Measurements from ENCODE around the gene IL7R. TPM values are rescaled to one million over a fixed set of nuclear protein-coding genes. Genes with fewer than 3 reads are reported as not detected.

The IL7R gene
- total and polyA plus RNA-seq, 2 of the 13 experiments (the other 11 are each of a cell fraction or from before 2014, with no cell fraction given) = not detected

DNA sequence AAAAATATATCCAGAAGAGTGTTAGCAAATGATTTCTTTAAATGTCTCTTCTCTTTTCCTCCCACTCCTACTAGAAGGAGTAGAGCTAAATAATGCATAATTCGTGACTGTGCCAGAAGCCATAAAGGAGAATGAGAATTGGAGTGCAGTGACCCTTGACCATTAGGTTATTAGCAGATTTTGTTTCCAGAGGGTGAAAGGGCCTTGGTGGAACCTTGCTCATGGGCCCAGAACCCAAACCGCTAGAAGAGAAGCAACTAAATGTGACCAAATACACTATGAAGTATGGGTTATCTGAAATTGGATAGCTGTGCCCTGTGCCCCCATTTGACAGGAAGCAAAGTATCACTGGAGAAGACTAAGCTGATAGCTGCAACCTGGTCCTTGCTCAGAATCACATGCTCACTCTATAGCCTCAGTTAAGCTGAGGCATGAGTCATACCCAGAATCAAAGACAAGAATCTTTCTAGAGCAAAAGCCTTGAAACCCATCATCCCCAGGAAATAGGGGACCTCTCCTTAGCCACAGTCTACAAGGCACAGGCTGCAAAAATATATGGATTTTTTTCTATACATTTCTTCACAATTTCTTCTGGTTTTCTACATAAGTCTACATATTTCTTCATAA, 45.5 kb downstream of the IL7R start:
- in situ Hi-C loops (cut with HindIII; ENCODE audit: extremely low pct_ligation_motif_present, low pct_unique_long_range_greater_than_20kb) = no loop called here
- TF ChIP-seq NBN (conservative IDR thresholded peaks at IDR 0.05) (no peak), ATF7 (IDR thresholded peaks at IDR 0.05) (no peak), ATF7 (CRISPR knock-in tag; IDR thresholded peaks at IDR 0.05) (no peak)
- Histone ChIP-seq H3K27me3 (ENCODE audit: control insufficient read depth in 1 of 2, insufficient read depth in 2 of 2, low read length in 2 of 2) (no peaks in the 10 kb centered on the region), H2AFZ (ENCODE audit: low read length) (no peak overlapping the region), H3K4me1 (ENCODE audit: insufficient read depth, low read length) (no peaks in the 10 kb centered on the region), H4K20me1 (ENCODE audit: insufficient read depth, low read length) (no peaks in the 10 kb centered on the region), H3K9ac (ENCODE audit: insufficient read depth, low read depth, low read length) (no peak overlapping the region), H3K9me3 (ENCODE audit: low read length) (no peaks in the 10 kb centered on the region), H3K4me2 (ENCODE audit: low read depth, low read length) (no peak overlapping the region), H3K27ac (ENCODE audit: extremely low read length, insufficient read depth, low read length) (no peak overlapping the region), H3K79me2 (ENCODE audit: insufficient read depth, low read length) (no peaks in the 10 kb centered on the region), H3K36me3 (replicated peaks in 1 of 2; ENCODE audit: control insufficient read depth in 1 of 2, insufficient read depth in 2 of 2, low read length in 2 of 2) (no peaks in the 10 kb centered on the region), H3K4me3 (replicated peaks in 1 of 3; ENCODE audit: insufficient read depth in 1 of 3, low read depth in 2 of 3, low read length in 3 of 3) (no peak overlapping the region)
- POLR2A ChIA-PET = no interaction called here
- ATAC-seq (no peak), FAIRE-seq (no peak), DNase-seq (ENCODE audit: low spot score) (no peak)
- CTCF ChIA-PET (ENCODE audit: low intra/inter-chr PET ratio, low total read pairs) = no interaction called here
- WGBS (ENCODE audit: low lambda C conversion rate) = 0% methylated on average over 2 of the region's 2 CpGs
- no TSS peak for BruUV-seq (replicated peaks)
- intact Hi-C loops (cut with micrococcal nuclease; ENCODE audit: unreplicated experiment) = no loop called here

DNA sequence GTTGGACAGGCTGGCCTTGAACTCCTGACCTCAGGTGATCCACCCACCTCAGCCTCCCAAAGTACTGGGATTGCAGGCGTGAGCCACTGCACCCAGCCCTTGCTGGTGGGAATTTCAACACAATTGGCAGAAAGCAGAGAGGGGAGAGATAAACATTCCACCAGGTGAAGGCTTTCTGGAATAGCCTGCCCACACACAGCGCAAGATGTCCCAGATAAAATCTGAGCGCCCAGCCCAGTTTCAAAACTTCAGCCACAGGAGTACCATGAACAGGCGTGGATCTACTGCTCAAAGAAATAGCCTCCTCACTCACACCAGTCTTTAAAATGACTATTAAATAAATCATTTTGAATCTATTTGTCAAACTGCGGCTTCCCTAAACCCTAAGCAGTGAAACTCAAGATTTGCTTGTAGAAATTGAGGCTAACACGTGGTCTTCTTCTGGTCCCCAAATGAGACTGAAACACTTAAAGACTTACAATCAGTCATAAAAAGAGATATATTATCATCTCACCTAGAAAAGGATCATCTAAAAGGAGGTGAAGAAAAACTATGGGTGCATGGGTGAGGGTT, 47.0 kb downstream of the IL7R start:
- Histone ChIP-seq H3K9ac (ENCODE audit: insufficient read depth, low read depth, low read length) (no peak overlapping the region), H3K36me3 (replicated peaks in 1 of 2; ENCODE audit: control insufficient read depth in 1 of 2, insufficient read depth in 2 of 2, low read length in 2 of 2) (no peaks in the 10 kb centered on the region), H3K79me2 (ENCODE audit: insufficient read depth, low read length) (no peaks in the 10 kb centered on the region), H4K20me1 (ENCODE audit: insufficient read depth, low read length) (no peaks in the 10 kb centered on the region), H3K9me3 (ENCODE audit: low read length) (no peaks in the 10 kb centered on the region), H3K4me3 (replicated peaks in 1 of 3; ENCODE audit: insufficient read depth in 1 of 3, low read depth in 2 of 3, low read length in 3 of 3) (no peak overlapping the region), H3K27me3 (ENCODE audit: control insufficient read depth in 1 of 2, insufficient read depth in 2 of 2, low read length in 2 of 2) (no peaks in the 10 kb centered on the region), H3K27ac (ENCODE audit: extremely low read length, insufficient read depth, low read length) (no peak overlapping the region), H3K4me1 (ENCODE audit: insufficient read depth, low read length) (no peaks in the 10 kb centered on the region), H3K4me2 (ENCODE audit: low read depth, low read length) (no peak overlapping the region), H2AFZ (ENCODE audit: low read length) (no peak overlapping the region)
- BruUV-seq (replicated peaks) = no TSS peak
- in situ Hi-C loops (cut with HindIII; ENCODE audit: extremely low pct_ligation_motif_present, low pct_unique_long_range_greater_than_20kb) = no loop called here
- ATAC-seq = no peak
- no peak for FAIRE-seq
- no peak for DNase-seq (ENCODE audit: low spot score)
- POLR2A ChIA-PET = no interaction called here
- intact Hi-C loops (cut with micrococcal nuclease; ENCODE audit: unreplicated experiment) = no loop called here
- WGBS (ENCODE audit: low lambda C conversion rate) = 39% methylated on average over 6 of the region's 6 CpGs
- CTCF ChIA-PET (ENCODE audit: low intra/inter-chr PET ratio, low total read pairs) = no interaction called here
- TF ChIP-seq ZNF772 (CRISPR knock-in tag; IDR thresholded peaks at IDR 0.05) = no peak
- TF ChIP-seq KDM1A (CRISPR knock-in tag; IDR thresholded peaks at IDR 0.05) = no peak
- TF ChIP-seq, protein P1, sequence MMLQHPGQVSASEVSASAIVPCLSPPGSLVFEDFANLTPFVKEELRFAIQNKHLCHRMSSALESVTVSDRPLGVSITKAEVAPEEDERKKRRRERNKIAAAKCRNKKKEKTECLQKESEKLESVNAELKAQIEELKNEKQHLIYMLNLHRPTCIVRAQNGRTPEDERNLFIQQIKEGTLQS (CRISPR knock-in tag; IDR thresholded peaks at IDR 0.05) = no peak
- TF ChIP-seq BHLHE40 (IDR thresholded peaks at IDR 0.05; ENCODE audit: low read length) = no peak
- TF ChIP-seq, protein P2, sequence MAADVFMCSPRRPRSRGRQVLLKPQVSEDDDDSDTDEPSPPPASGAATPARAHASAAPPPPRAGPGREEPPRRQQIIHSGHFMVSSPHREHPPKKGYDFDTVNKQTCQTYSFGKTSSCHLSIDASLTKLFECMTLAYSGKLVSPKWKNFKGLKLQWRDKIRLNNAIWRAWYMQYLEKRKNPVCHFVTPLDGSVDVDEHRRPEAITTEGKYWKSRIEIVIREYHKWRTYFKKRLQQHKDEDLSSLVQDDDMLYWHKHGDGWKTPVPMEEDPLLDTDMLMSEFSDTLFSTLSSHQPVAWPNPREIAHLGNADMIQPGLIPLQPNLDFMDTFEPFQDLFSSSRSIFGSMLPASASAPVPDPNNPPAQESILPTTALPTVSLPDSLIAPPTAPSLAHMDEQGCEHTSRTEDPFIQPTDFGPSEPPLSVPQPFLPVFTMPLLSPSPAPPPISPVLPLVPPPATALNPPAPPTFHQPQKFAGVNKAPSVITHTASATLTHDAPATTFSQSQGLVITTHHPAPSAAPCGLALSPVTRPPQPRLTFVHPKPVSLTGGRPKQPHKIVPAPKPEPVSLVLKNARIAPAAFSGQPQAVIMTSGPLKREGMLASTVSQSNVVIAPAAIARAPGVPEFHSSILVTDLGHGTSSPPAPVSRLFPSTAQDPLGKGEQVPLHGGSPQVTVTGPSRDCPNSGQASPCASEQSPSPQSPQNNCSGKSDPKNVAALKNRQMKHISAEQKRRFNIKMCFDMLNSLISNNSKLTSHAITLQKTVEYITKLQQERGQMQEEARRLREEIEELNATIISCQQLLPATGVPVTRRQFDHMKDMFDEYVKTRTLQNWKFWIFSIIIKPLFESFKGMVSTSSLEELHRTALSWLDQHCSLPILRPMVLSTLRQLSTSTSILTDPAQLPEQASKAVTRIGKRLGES (CRISPR knock-in tag; IDR thresholded peaks at IDR 0.05; ENCODE audit: borderline replicate concordance) = no peak
- TF ChIP-seq RAD51 (IDR thresholded peaks at IDR 0.05; ENCODE audit: borderline replicate concordance) = no peak
- TF ChIP-seq SIX4 (CRISPR knock-in tag; IDR thresholded peaks at IDR 0.05) = no peak
- TF ChIP-seq ZFP62 (CRISPR knock-in tag; IDR thresholded peaks at IDR 0.05) = no peak
- no peak for TF ChIP-seq RELA (CRISPR knock-in tag; IDR thresholded peaks at IDR 0.05)
- TF ChIP-seq, protein P3, sequence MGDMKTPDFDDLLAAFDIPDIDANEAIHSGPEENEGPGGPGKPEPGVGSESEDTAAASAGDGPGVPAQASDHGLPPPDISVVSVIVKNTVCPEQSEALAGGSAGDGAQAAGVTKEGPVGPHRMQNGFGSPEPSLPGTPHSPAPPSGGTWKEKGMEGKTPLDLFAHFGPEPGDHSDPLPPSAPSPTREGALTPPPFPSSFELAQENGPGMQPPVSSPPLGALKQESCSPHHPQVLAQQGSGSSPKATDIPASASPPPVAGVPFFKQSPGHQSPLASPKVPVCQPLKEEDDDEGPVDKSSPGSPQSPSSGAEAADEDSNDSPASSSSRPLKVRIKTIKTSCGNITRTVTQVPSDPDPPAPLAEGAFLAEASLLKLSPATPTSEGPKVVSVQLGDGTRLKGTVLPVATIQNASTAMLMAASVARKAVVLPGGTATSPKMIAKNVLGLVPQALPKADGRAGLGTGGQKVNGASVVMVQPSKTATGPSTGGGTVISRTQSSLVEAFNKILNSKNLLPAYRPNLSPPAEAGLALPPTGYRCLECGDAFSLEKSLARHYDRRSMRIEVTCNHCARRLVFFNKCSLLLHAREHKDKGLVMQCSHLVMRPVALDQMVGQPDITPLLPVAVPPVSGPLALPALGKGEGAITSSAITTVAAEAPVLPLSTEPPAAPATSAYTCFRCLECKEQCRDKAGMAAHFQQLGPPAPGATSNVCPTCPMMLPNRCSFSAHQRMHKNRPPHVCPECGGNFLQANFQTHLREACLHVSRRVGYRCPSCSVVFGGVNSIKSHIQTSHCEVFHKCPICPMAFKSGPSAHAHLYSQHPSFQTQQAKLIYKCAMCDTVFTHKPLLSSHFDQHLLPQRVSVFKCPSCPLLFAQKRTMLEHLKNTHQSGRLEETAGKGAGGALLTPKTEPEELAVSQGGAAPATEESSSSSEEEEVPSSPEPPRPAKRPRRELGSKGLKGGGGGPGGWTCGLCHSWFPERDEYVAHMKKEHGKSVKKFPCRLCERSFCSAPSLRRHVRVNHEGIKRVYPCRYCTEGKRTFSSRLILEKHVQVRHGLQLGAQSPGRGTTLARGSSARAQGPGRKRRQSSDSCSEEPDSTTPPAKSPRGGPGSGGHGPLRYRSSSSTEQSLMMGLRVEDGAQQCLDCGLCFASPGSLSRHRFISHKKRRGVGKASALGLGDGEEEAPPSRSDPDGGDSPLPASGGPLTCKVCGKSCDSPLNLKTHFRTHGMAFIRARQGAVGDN (CRISPR knock-in tag; IDR thresholded peaks at IDR 0.05) = no peak

All from HepG2 (cell line).